NCI-H2029 treated with DMSO at 0.1 percent for 48 hours (cell line): Measurements from ENCODE around the gene IRF8.
"Not testable (repeated sequence)": the region's sequence is repeated elsewhere in the genome, so short reads cannot be mapped to it uniquely, and the experiment has no call there.

Experiments used
- DNase-seq: peaks from one replicate; lab custom pipeline; 2025; lab: John Stamatoyannopoulos, UW

Gene IRF8, protein sequence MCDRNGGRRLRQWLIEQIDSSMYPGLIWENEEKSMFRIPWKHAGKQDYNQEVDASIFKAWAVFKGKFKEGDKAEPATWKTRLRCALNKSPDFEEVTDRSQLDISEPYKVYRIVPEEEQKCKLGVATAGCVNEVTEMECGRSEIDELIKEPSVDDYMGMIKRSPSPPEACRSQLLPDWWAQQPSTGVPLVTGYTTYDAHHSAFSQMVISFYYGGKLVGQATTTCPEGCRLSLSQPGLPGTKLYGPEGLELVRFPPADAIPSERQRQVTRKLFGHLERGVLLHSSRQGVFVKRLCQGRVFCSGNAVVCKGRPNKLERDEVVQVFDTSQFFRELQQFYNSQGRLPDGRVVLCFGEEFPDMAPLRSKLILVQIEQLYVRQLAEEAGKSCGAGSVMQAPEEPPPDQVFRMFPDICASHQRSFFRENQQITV

DNA sequence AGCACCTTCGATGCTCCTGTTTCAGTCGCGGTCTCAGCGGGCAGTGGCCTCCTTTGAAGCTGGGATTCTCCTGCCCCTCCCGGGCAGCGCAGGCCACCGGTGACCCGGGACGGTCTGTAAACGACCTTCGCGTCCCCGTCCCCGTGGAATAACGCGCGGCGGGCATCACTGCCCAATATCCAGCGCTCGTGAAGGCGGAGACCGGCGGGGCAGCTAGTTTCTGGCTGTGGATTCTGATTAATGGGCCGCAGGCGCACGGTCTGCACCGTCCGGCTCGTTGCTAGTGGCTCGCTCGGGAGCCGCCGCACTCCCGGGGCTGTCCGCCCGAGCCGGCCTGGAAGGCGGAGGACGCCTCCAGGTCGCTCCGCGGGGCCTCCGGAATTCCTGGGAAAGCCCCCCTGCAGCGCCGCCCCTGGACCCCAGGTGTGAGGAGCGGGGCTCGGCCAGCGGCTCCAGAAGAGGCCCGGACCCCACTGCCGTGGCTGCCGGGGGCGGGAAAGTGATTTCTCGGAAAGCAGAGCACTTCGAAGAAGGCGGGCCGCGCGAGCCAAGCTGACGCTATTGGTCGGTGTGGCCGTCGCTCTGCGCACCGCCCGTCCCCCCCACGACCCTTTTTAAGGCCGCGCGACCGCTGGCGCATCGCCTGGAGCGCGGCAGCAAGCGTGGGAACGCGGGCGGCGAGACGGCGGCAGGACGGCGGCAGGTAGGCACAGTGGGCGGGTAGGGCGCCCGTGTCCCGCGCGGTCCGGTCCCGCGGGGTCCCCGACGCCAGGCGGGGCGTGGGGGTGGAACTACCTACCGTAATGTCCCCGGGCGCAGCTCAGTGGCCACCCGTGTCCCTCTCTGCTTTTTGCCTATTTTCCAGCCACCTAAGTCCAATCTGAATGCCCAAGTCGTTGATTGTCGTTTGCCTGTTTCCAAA, at the start of gene IRF8:
Gene IRF8, plus strand, starts transcription at position 642 of the 922 bp plus-strand sequence. CDS start 3,854 bp downstream, outside the sequence.
- DNase-seq: no peak

DNA sequence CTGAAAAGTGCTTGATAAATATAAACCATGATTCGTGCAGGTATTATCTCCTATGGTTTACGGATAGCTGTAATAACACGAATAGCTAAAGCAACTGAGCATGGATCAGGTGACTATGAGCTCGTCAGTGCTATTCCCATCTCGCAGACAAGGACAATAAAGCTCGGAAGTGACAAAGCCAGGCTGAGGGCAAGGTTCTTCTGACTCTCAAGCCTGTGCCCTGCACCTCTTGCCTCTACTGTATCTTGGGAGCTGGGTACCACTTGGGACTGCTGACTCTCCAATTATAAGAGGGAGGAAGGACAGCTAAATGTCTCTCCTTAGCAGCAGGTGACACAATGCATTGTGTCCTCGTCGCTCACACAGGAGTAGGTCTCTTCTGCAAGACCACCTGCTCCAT, 49.6 kb upstream of the IRF8 start:
- DNase-seq: no peak

- no peak for DNase-seq
Observed at GRCh38 chr16:85850344-85850880, 48.5 kb upstream of the IRF8 start.

- no peak for DNase-seq
Observed at GRCh38 chr16:85851034-85851785, 47.8 kb upstream of the IRF8 start.

DNA sequence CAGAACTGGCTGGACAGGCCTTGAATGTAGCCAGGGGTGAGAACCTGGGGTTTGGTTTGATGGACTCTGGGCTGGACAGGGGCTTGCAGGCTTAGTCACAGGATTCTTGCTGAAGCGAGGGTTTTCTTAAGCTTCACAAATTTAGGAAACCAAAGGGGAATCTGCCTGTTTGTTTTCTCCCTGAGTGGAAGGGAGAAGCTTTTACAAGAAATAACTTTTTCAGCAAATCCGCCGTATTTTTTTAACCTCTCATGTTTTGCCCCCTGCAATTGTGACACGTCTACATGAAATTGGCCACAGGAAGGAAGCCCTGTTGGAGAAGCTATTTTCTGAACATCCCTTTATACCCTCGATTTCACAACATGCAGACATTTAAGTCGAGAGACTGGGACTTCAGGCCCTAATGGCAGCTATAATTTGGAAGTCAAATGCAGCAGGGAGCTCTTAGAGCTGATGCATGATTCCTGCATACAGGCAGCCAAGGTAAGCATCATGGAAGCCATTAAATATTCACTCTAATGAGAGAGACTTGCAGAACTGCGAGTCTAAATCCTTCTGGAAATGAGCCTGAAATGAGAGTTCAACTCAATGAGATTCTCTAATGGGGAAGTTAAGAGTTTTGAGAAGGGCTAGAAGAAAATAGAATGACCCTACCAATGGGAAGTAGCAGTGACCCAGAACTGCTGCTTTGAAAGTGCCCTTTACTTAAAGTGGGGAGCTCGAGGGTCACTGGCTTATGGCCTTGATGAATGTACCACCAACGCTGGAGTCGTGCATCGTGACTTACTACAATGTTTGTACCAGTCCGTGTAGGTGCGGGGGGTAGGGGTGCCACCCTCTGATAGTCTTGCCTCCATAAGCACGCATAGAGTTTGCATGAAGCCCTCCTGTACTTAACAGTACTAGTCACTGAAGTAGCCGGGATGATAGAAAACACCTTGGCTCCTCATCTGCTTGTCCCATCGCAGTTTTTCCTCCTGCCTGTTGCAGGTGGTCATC, 45.1 kb upstream of the IRF8 start:
- no peak for DNase-seq

- DNase-seq: no peak
Observed at GRCh38 chr16:85854935-85855334, 44.0 kb upstream of the IRF8 start.

DNA sequence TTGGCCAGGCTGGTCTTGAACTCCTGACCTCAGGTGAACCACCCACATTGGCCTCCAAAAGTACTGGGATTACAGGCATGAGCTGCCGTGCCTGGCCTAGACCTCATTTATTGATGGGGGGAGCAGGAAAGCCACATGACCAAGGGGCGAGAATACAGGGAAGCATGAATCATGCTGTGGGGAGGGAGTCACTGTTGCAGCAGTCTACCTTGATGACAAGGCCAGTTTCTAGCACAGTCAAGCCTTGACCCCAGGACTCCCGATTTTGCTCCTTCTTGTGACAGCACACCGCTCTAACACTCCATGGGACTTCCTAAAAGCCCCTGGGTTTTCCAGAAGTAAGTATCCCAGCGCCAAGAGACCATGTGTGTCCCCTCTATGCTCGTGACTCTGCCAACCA, 42.9 kb upstream of the IRF8 start:
- DNase-seq: no peak

DNA sequence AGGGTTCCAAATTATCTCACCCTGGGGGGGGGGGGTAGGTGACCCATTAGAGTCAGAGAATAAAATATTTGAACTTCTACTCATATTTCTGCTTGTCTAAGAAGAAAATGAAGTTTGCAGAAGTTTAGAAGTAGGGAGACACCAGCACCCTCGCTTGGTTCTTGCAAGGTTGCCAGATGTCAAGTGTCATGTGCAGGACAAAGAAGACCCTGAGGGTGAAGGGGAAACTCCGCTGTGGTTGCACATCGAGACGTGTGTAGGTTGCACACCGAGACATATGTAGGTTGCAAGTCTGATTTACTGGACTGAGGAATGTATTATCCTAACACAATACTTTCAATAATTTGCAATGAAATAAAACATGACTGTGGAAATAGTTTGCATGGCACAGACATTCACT, 42.4 kb upstream of the IRF8 start:
- DNase-seq: no peak

DNA sequence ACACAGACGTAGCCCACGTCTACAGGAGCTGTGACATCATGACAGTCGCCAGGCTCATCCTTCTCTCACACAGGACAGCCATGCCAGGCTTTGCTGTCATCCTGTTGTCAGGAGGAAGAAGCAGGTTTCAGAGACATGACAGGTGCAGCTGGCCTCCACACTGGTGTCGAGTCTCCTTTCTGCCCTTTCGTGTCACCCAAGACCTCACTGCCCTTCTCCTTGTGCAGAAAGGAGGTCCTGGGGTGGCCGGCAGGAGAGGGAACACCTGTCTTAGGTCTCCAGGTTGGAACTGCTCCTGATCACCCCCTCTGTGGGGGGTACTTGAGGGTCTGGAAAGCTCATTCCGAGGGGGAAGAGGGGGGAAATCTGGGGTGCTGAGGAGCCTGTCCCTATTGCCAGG, 41.6 kb upstream of the IRF8 start:
- no peak for DNase-seq

DNA sequence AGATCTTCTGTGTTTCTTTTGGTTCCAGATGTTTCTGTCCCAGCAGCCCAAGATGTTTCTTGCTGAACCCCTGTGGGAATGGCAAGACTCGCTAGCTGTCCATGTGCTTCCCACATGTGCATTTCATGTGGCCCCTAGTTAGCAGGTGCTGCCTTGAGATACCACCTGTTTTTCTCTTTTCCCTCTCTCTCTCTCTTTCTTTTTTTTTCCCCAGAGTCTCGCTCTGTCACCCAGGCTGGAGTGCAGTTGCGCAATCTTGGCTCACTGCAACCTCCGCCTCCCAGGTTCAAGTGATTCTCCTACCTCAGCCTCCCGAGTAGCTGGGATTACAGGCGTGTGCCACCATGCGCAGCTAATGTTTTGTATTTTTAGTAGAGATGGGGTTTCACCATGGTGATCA, 40.4 kb upstream of the IRF8 start:
- not testable (repeated sequence) for DNase-seq

DNA sequence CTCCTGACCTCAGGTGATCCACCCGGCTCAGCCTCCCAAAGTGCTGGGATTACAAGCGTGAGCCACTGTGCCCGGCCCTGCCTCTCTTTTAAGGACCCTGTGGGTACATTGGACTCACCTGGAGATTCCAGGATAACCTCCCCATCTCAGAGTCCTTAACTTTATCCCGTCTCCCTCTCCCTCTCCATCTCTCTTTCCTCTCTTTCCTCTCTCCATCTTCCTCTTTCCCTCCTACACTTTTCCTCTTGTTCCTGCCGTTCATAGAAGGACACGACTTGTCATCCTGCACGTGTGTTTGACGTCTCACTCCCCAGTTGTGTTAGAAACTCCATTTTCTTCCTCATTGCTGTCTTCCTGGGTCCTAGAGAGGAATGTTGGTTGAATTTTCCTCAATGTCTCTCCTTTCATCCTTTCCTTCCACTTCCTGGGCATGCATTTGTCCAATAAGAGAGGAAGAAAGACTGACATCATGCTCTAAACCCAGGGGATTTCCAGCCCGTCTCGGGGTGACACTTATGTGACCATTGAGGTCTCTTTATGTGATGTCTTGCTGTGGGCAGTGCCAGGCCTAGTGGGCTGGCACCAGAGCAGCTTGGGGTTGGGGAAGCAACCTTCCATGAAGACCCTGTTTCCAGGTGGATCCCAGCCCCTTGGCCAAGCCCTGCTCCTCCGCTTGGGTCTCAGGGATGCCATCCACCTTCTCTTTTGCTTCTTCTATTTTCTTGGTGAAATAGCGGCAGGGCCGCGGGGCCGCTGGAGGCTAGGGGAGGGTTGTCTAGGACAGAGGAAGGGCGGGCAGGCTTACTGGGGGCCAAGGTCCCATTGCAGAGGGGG, 39.8 kb upstream of the IRF8 start:
- DNase-seq: no peak

- no peak for DNase-seq
Observed at GRCh38 chr16:85859818-85860125, 39.2 kb upstream of the IRF8 start.

- no peak for DNase-seq
Observed at GRCh38 chr16:85860413-85861094, 38.4 kb upstream of the IRF8 start.

GRCh38 chr16:85861095-85861825, 37.7 kb upstream of the IRF8 start:
- DNase-seq: no peak

DNA sequence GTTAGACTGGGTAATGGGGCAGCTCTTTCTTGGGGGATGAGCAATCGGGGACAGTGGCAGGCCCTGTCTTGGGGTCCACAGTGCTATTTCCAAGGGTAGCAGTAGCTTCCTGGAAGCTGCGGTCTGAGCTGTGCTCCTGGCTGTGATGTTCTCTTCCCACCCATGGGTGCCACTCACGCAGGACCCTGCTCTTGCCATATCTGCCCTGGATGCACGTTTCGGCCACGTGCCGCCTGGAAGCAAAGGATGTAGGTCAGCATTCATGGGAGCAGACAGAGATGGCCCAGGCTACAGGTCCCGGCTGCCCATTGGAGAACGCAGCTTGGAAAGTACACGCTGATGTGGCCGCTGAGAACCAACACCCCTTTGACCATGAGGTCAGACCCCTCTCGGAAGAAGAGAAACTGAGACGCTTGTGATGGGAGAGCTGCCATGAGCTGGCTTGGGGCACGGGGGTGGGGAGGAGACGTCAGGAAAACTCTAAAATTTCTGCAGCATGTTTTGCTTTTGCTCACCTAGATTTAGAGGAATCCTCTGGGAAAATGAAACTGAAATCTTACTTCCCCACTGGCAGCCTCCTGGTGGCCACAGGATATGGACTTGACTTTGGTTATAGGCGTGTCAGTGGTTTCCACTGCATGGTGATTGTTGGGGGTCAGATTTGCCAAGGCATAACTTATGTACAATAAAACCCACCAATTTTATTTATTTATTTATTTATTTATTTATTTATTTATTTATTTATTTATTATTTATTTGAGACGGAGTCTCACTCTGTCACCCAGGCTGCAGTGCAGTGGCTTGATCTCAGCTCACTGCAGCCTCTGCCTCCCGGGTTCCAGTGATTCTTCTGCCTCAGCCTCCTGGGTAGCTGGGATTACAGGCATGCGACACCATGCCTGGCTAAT, 36.2 kb upstream of the IRF8 start:
- DNase-seq: no peak

GRCh38 chr16:85863384-85863774, 35.6 kb upstream of the IRF8 start:
- DNase-seq: no peak

GRCh38 chr16:85864965-85865364, 34.0 kb upstream of the IRF8 start:
- DNase-seq: no peak

GRCh38 chr16:85867189-85867588, 31.8 kb upstream of the IRF8 start:
- no peak for DNase-seq
